ENCODE data around the gene ZNF816.
A peak's percentile ranks its signal among the peaks of the same experiment; 100 is the strongest.

ZNF816 gene

DNA sequence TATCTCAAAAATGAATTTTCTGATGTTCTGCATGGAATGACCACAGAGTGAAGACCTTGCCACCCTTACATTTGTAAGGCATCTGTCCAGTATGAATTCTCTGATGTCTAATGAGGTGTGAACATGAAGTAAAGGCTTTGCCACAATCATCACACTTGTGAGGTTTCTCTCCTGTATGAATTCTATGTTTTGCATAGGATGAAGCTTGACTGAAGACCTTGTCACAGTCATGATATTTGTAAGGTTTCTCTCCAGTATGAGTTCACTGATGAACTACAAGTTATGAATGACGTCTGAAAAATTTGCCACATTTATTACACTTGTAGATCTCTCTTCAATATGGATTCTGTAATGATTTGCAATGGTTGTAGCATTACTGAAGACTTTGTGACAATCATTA lies 13.3 kb downstream of the ZNF816 start:
- no peak overlapping the region for H2BK12ac ChIP-seq (ENCODE audit: low read length)
- no peak overlapping the region for H4K8ac ChIP-seq (ENCODE audit: low read depth, low read length)
- no peak overlapping the region for H3K23ac ChIP-seq (ENCODE audit: low read length)
- H3K4me2 ChIP-seq (ENCODE audit: low read length), result no peak overlapping the region
- no peak overlapping the region for H3K4ac ChIP-seq (ENCODE audit: low read depth, low read length)
- H2BK5ac ChIP-seq (ENCODE audit: low read depth, low read length, poor library complexity), result no peak overlapping the region
- WGBS (ENCODE audit: extremely low coverage, insufficient coverage, insufficient read length), result no CpG with 5 or more reads among the region's 1 CpG
- H3K14ac ChIP-seq (ENCODE audit: low read length), result no peak overlapping the region
- no peak overlapping the region for H2BK120ac ChIP-seq (ENCODE audit: insufficient read depth, low read length, poor library complexity)
- no peaks in the 10 kb centered on the region for H3K79me2 ChIP-seq (ENCODE audit: control insufficient read depth, insufficient read depth, low read length, poor library complexity)
- H3K18ac ChIP-seq (ENCODE audit: low read length), result no peak overlapping the region
- peaks cover 14% of the 10 kb centered on the region for H3K9me3 ChIP-seq (ENCODE audit: insufficient read depth, low read depth, low read length)
- peaks cover 17 to 38% of the 10 kb centered on the region in 2 experiments for H3K36me3 ChIP-seq (ENCODE audit: control insufficient read depth in 1 of 2, insufficient read depth in 2 of 2, low read length in 2 of 2)
- no peak overlapping the region for H3K4me3 ChIP-seq (ENCODE audit: low read depth, low read length)
- H2AK5ac ChIP-seq (ENCODE audit: low read length), result no peak overlapping the region
- H3K27me3 ChIP-seq (ENCODE audit: insufficient read depth, low read length), result no peaks in the 10 kb centered on the region
- H4K91ac ChIP-seq (ENCODE audit: low read depth, low read length), result no peak overlapping the region
- no peak overlapping the region for H3K27ac ChIP-seq (ENCODE audit: low read depth, low read length)
- H4K12ac ChIP-seq (ENCODE audit: low read depth, low read length), result no peak overlapping the region
- H3K79me1 ChIP-seq (ENCODE audit: low read length), result peaks cover 8% of the 10 kb centered on the region
- H2AFZ ChIP-seq (ENCODE audit: insufficient read depth, low read length, poor library complexity), result no peak overlapping the region
- H3K9ac ChIP-seq (ENCODE audit: low read length), result no peak overlapping the region
- no peak for DNase-seq
- H3K4me1 ChIP-seq (ENCODE audit: control insufficient read depth in 1 of 2, insufficient read depth in 2 of 2, low read length in 2 of 2), result peaks cover 7 to 13% of the 10 kb centered on the region in 2 experiments

DNA sequence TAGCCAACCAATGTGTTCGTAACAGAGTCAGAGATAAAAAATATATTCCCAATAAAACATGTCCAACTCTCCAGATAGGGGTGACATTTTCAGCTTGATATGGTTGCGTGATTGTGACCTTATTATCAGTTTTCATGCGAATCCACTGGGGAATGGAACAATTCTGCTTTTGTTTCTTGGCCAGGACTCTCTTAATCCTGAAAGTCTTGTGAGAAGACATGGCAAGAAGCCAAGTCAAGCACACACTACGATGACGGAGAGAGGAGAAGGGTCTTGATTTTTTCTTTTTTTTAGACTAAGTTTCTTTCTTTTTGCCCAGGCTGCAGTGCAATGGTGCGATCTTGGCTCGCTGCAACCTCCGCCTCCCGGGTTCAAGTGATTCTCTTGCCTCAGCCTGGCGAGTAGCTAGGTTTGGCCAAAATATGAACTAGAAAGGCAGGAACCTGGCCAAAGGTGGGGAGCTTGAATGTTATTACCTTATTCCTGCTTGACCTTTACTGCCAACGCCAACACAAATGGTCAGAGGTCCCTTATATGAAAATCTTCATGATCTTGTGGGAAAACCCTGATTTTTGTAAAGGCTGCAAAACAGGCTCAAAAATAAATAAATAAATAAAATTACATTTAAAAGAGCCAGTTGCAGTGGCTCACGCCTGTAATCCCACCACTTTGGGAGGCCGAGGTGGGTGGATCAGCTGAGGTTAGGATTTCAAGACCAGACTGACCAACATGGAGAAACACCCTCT lies 14.5 kb downstream of the ZNF816 start:
- H3K4me2 ChIP-seq (ENCODE audit: low read length), result no peak overlapping the region
- H3K79me1 ChIP-seq (ENCODE audit: low read length), result peaks cover 16% of the 10 kb centered on the region
- no peak overlapping the region for H2AFZ ChIP-seq (ENCODE audit: insufficient read depth, low read length, poor library complexity)
- H4K12ac ChIP-seq (ENCODE audit: low read depth, low read length), result no peak overlapping the region
- H3K18ac ChIP-seq (ENCODE audit: low read length), result no peak overlapping the region
- no peak overlapping the region for H4K8ac ChIP-seq (ENCODE audit: low read depth, low read length)
- H3K9me3 ChIP-seq (ENCODE audit: insufficient read depth, low read depth, low read length), result peaks cover 13% of the 10 kb centered on the region
- no peak overlapping the region for H3K4me3 ChIP-seq (ENCODE audit: low read depth, low read length)
- no peak overlapping the region for H3K27ac ChIP-seq (ENCODE audit: low read depth, low read length)
- H3K4ac ChIP-seq (ENCODE audit: low read depth, low read length), result no peak overlapping the region
- H3K36me3 ChIP-seq (ENCODE audit: control insufficient read depth in 1 of 2, insufficient read depth in 2 of 2, low read length in 2 of 2), result peaks cover 12 to 33% of the 10 kb centered on the region in 2 experiments
- no peak overlapping the region for H4K91ac ChIP-seq (ENCODE audit: low read depth, low read length)
- no peak overlapping the region for H2BK5ac ChIP-seq (ENCODE audit: low read depth, low read length, poor library complexity)
- no peaks in the 10 kb centered on the region for H3K27me3 ChIP-seq (ENCODE audit: insufficient read depth, low read length)
- no peak overlapping the region for H2BK12ac ChIP-seq (ENCODE audit: low read length)
- DNase-seq, result no peak
- H2BK120ac ChIP-seq (ENCODE audit: insufficient read depth, low read length, poor library complexity), result no peak overlapping the region
- H3K4me1 ChIP-seq (ENCODE audit: control insufficient read depth in 1 of 2, insufficient read depth in 2 of 2, low read length in 2 of 2), result peaks cover 14 to 22% of the 10 kb centered on the region in 2 experiments
- no peaks in the 10 kb centered on the region for H3K79me2 ChIP-seq (ENCODE audit: control insufficient read depth, insufficient read depth, low read length, poor library complexity)
- H3K23ac ChIP-seq (ENCODE audit: low read length), result no peak overlapping the region
- no peak overlapping the region for H2AK5ac ChIP-seq (ENCODE audit: low read length)
- WGBS (ENCODE audit: extremely low coverage, insufficient coverage, insufficient read length), result no CpG with 5 or more reads among the region's 13 CpGs
- H3K9ac ChIP-seq (ENCODE audit: low read length), result no peak overlapping the region
- no peak overlapping the region for H3K14ac ChIP-seq (ENCODE audit: low read length)

DNA sequence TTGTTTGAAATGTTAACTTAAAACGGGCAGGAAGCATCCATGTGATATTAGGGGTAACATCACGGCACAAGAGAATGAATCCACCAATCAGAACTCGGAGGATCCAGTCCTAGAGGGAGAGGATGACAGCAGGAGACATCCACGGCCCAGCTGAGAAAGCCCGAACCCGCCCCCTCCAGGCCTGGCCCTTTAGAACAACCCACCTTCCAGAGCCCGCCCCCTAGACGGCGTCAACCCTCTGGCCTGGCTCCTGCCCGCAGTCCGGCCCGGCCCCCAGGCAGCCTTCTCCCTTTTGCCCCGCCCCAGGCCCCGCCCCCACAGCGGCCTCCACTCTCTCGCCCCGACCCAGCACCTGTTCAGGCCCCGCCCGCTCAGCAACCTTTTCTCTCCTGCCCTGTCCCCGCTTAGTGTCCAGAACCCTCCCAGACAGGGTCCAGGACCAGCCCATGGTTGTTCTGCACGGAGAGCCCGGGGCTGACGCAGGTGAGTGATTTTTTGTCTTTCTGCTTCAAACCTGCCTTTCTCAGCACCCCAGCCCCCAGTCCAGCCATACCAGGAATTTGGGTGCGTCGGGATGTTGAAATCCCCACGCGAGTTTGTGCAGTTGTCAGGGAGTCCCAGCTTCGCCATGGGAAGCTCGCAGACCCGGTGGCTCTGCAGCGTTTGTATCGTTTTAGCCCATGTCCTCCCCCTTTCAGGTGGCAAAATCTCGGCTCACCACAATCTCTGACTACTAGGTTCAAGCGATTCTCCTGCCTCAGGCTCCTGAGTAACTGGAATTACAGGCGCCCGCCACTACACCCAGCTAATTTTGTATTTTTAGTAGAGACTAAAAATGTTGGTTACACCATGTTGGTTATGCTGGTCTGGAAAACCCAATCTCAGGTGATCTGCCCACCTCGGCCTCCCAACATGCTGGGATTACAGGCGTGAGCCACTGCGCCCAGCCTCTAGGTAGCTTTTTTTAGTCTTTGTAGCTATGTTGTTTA lies 16.1 kb downstream of the ZNF816 start:
- Histone ChIP-seq H3K4ac (ENCODE audit: low read depth, low read length) (no peak overlapping the region), H3K79me2 (ENCODE audit: control insufficient read depth, insufficient read depth, low read length, poor library complexity) (peaks cover 5% of the 10 kb centered on the region), H2BK120ac (ENCODE audit: insufficient read depth, low read length, poor library complexity) (no peak overlapping the region), H3K36me3 (ENCODE audit: control insufficient read depth in 1 of 2, insufficient read depth in 2 of 2, low read length in 2 of 2) (peaks cover 4 to 18% of the 10 kb centered on the region in 2 experiments), H3K79me1 (ENCODE audit: low read length) (peaks cover 26% of the 10 kb centered on the region), H4K8ac (ENCODE audit: low read depth, low read length) (no peak overlapping the region), H3K9ac (ENCODE audit: low read length) (no peak overlapping the region), H3K18ac (ENCODE audit: low read length) (no peak overlapping the region), H3K4me2 (ENCODE audit: low read length) (peak overlapping the region; percentile 31), H3K27me3 (ENCODE audit: insufficient read depth, low read length) (no peaks in the 10 kb centered on the region), H3K4me3 (ENCODE audit: low read depth, low read length) (no peak overlapping the region), H3K14ac (ENCODE audit: low read length) (no peak overlapping the region), H4K12ac (ENCODE audit: low read depth, low read length) (no peak overlapping the region), H2AFZ (ENCODE audit: insufficient read depth, low read length, poor library complexity) (no peak overlapping the region), H2AK5ac (ENCODE audit: low read length) (no peak overlapping the region), H2BK12ac (ENCODE audit: low read length) (no peak overlapping the region), H3K9me3 (ENCODE audit: insufficient read depth, low read depth, low read length) (peaks cover 8% of the 10 kb centered on the region), H4K91ac (ENCODE audit: low read depth, low read length) (no peak overlapping the region), H3K4me1 (ENCODE audit: control insufficient read depth in 1 of 2, insufficient read depth in 2 of 2, low read length in 2 of 2) (peaks cover 14 to 22% of the 10 kb centered on the region in 2 experiments), H2BK5ac (ENCODE audit: low read depth, low read length, poor library complexity) (no peak overlapping the region), H3K23ac (ENCODE audit: low read length) (no peak overlapping the region), H3K27ac (ENCODE audit: low read depth, low read length) (peak overlapping the region; percentile 14)
- WGBS (ENCODE audit: extremely low coverage, insufficient coverage, insufficient read length), result no CpG with 5 or more reads among the region's 39 CpGs
- DNase-seq, result peak; percentile 89 to 91

DNA sequence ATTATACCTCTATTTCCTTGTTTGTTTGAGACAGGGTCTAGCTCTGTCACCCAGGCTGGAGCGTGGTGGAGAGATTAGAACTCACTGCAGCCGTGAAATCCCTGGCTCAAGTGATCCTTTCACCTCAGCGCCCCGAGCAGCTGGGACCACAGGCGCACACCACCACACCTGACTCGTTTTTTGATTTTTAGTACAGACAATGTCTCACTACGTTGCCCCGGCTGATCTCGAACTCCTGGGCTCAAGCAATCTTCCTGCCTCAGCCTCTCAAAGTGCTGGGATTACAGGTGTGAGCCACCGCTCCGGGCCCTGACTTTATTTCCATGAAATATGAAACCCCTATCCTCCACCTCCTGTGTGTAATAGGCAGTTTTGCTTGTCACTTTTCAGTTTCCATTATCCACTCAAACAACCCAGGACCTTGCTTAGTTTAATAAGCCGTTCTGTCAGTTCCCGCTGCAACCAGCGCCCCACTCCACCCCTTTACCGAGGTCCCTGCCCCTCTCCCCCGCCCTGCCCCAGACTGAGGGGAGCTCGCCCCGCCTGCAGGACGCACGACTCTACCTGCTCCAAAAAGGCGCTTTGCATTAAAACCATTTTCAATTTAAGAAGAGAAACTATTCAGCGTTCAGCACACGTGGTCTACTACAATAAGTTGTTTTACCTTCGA lies 16.9 kb downstream of the ZNF816 start:
- Histone ChIP-seq H2AFZ (ENCODE audit: insufficient read depth, low read length, poor library complexity) (no peak overlapping the region), H3K18ac (ENCODE audit: low read length) (no peak overlapping the region), H3K9ac (ENCODE audit: low read length) (no peak overlapping the region), H3K27me3 (ENCODE audit: insufficient read depth, low read length) (no peaks in the 10 kb centered on the region), H3K9me3 (ENCODE audit: insufficient read depth, low read depth, low read length) (peaks cover 7% of the 10 kb centered on the region), H4K12ac (ENCODE audit: low read depth, low read length) (no peak overlapping the region), H2BK12ac (ENCODE audit: low read length) (peak overlapping the region; percentile 99), H3K4ac (ENCODE audit: low read depth, low read length) (peak overlapping the region; percentile 46), H2BK5ac (ENCODE audit: low read depth, low read length, poor library complexity) (peak overlapping the region; percentile 77), H2AK5ac (ENCODE audit: low read length) (peak overlapping the region; percentile 93), H3K4me3 (ENCODE audit: low read depth, low read length) (no peak overlapping the region), H2BK120ac (ENCODE audit: insufficient read depth, low read length, poor library complexity) (peak overlapping the region; percentile 89), H3K4me1 (ENCODE audit: control insufficient read depth in 1 of 2, insufficient read depth in 2 of 2, low read length in 2 of 2) (peaks cover 14 to 22% of the 10 kb centered on the region in 2 experiments), H3K36me3 (ENCODE audit: control insufficient read depth in 1 of 2, insufficient read depth in 2 of 2, low read length in 2 of 2) (peaks cover 3 to 14% of the 10 kb centered on the region in 2 experiments), H3K14ac (ENCODE audit: low read length) (peak overlapping the region; percentile 86), H4K91ac (ENCODE audit: low read depth, low read length) (peak overlapping the region; percentile 94), H4K8ac (ENCODE audit: low read depth, low read length) (no peak overlapping the region), H3K4me2 (ENCODE audit: low read length) (peak overlapping the region; percentile 31), H3K79me2 (ENCODE audit: control insufficient read depth, insufficient read depth, low read length, poor library complexity) (peaks cover 7% of the 10 kb centered on the region), H3K23ac (ENCODE audit: low read length) (no peak overlapping the region), H3K79me1 (ENCODE audit: low read length) (peaks cover 26% of the 10 kb centered on the region), H3K27ac (ENCODE audit: low read depth, low read length) (peak overlapping the region; percentile 83)
- WGBS (ENCODE audit: extremely low coverage, insufficient coverage, insufficient read length), result no CpG with 5 or more reads among the region's 24 CpGs
- DNase-seq, result peak in 1 of 2 donors; percentile 12
